Liver (tissue), 3 donors: ENCODE measurements around the gene CTNND1.

Source experiments
- JUND ChIP-seq, 2 donors: IDR thresholded peaks; 2 replicates each; pipeline ENCODE4 v1.6.1; 2016; ENCODE audit warnings: antibody characterized with exemption in 2 of 2
- NR2F2 ChIP-seq: IDR thresholded peaks from 2 replicates; pipeline ENCODE4 v1.6.1; 2016; ENCODE audit warnings: antibody characterized with exemption
- RXRA ChIP-seq, 2 donors: IDR thresholded peaks; 2 replicates each; pipeline ENCODE4 v1.6.1; 2017 to 2018; ENCODE audit warnings: antibody characterized with exemption in 2 of 2, mild to moderate bottlenecking in 1 of 2
- YY1 ChIP-seq: IDR thresholded peaks from 2 replicates; pipeline ENCODE4 v1.6.1; 2016; ENCODE audit warnings: antibody characterized with exemption, mild to moderate bottlenecking
- TF ChIP-seq, protein P1 (sequence below): fragments of 150-350 bp; IDR thresholded peaks from 2 replicates; pipeline ENCODE4 v1.5.1; 2017; ENCODE audit warnings: improper control_type of control experiment, low read depth, low read length; ENCODE audit not compliant: missing input control
- donor health status: healthy.
- donor health status: healthy.

DNA sequence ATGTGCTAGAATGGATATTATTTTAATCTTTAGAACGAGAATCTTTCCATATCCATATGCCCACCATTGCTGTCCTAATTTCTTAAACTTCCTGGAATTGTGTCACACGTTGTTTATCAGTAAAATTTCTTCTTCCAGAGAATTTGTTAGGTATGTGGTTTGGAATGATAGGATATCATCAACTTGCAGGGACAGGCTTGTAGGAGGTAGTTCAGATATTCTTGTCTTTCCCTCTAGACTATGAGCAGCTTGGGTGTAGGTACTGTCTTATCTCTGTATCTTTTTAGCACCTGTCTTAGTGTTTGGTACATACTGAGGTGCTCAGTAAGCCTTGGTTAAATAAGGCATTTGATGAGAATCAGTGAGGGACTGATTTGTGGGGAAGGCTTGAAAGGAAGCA, 3.4 kb downstream of the CTNND1 start:
- TF ChIP-seq YY1, result no peak
- TF ChIP-seq, protein P1, sequence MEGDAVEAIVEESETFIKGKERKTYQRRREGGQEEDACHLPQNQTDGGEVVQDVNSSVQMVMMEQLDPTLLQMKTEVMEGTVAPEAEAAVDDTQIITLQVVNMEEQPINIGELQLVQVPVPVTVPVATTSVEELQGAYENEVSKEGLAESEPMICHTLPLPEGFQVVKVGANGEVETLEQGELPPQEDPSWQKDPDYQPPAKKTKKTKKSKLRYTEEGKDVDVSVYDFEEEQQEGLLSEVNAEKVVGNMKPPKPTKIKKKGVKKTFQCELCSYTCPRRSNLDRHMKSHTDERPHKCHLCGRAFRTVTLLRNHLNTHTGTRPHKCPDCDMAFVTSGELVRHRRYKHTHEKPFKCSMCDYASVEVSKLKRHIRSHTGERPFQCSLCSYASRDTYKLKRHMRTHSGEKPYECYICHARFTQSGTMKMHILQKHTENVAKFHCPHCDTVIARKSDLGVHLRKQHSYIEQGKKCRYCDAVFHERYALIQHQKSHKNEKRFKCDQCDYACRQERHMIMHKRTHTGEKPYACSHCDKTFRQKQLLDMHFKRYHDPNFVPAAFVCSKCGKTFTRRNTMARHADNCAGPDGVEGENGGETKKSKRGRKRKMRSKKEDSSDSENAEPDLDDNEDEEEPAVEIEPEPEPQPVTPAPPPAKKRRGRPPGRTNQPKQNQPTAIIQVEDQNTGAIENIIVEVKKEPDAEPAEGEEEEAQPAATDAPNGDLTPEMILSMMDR, result no peak
- no peak for TF ChIP-seq RXRA (IDR thresholded peaks at IDR 0.05)
- TF ChIP-seq NR2F2, result no peak
- TF ChIP-seq JUND (IDR thresholded peaks at IDR 0.05), result no peak
